ENCODE data around the gene GPD1.

Gene GPD1

GRCh38 chr12:50074936-50075807 lies 28.6 kb upstream of the GPD1 start:
- peak; percentile 79 for TF ChIP-seq CTCF (IDR thresholded peaks at IDR 0.05; ENCODE audit: low read depth, low read length)
- no peak overlapping the region for H3K4me3 ChIP-seq (ENCODE audit: low read depth, low read length)

- no peak for TF ChIP-seq CTCF (IDR thresholded peaks at IDR 0.05; ENCODE audit: low read depth, low read length)
These were observed 28.0 kb upstream of the GPD1 start for GRCh38 chr12:50075808-50076170.

GRCh38 chr12:50077099-50077498 lies 26.7 kb upstream of the GPD1 start:
- no peak for TF ChIP-seq CTCF (IDR thresholded peaks at IDR 0.05; ENCODE audit: low read depth, low read length)
- H3K4me3 ChIP-seq (ENCODE audit: low read depth, low read length), result no peak overlapping the region

More at GRCh38 chr12:50075808-50076170, 28.0 kb upstream of the GPD1 start:
- H3K4me3 ChIP-seq (ENCODE audit: low read depth, low read length), result no peak overlapping the region

- no peak for TF ChIP-seq CTCF (IDR thresholded peaks at IDR 0.05; ENCODE audit: low read depth, low read length)
- H3K4me3 ChIP-seq (ENCODE audit: low read depth, low read length), result no peak overlapping the region
These were observed 25.5 kb upstream of the GPD1 start for GRCh38 chr12:50078281-50078680.

DNA sequence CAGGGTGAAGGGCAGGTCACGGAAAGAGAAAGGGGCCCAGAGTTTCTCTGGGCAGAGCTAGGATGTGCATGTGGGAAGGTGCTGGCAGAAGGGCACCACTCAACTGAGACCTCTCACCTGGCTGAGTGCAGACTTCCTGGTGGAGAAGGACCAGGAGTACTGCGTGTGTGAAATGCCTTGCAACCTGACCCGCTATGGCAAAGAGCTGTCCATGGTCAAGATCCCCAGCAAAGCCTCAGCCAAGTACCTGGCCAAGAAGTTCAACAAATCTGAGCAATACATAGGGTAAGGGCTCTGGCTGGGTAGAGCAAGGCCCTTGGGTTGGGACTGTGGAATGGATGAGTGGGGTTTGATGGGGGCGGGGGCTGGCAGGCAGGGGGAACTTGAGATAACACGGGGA lies 24.0 kb upstream of the GPD1 start:
- H3K4me3 ChIP-seq (ENCODE audit: low read depth, low read length), result no peak overlapping the region
- TF ChIP-seq CTCF (IDR thresholded peaks at IDR 0.05; ENCODE audit: low read depth, low read length), result no peak

DNA sequence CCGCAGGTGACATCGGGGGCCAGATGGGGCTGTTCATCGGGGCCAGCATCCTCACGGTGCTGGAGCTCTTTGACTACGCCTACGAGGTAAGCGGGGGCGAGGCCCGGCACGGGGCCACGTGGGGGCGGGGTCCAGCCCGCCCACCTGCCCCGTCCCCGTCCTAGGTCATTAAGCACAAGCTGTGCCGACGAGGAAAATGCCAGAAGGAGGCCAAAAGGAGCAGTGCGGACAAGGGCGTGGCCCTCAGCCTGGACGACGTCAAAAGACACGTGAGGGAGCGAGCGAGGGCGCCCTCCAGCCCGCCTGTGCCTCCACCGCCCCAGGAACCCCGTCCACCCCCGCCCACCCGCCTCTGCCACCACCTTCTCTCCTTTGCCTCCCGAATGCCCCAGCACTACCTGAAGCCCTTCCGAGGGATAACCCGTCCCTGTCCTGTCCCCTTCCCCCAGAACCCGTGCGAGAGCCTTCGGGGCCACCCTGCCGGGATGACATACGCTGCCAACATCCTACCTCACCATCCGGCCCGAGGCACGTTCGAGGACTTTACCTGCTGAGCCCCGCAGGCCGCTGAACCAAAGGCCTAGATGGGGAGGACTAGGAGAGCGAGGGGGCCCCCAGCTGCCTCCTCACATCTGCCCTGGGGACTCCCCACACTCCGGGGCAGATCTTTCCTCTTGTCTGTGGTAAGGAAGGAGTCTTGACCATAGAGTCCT lies 22.6 kb upstream of the GPD1 start:
- H3K4me3 ChIP-seq (ENCODE audit: low read depth, low read length), result no peak overlapping the region
- TF ChIP-seq CTCF (IDR thresholded peaks at IDR 0.05; ENCODE audit: low read depth, low read length), result no peak

- no peak for TF ChIP-seq CTCF (IDR thresholded peaks at IDR 0.05; ENCODE audit: low read depth, low read length)
- no peak overlapping the region for H3K4me3 ChIP-seq (ENCODE audit: low read depth, low read length)
These were observed 21.2 kb upstream of the GPD1 start for GRCh38 chr12:50082644-50083043.
